ENCODE results near the gene GALNT2.

GALNT2 gene

DNA sequence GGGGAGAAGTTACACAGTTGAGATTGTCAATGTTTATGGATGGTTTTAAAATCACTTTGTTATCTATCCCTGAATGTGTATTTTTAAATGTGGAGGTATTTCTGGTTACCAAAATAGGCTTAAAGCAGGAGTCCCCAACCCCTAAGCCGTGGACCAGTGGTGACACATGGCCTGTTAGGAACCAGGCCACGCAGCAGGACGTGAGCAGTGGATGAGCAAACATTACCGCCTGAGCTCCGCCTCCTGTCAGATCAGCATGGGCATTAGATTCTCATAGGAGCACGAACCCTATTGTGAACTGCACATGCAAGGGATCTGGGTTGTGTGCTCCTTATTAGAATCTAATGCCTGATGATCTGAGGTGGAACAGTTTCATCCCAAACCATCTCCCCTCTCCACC lies 151.6 kb downstream of the GALNT2 start:
- Histone ChIP-seq H3K9me3 (no peaks in the 10 kb centered on the region), H3K27ac (no peak overlapping the region), H3K4me3 (ENCODE audit: low read depth in 1 of 2, low read length in 1 of 2) (no peak overlapping the region), H3K4me1 (ENCODE audit: control insufficient read depth in 1 of 2, insufficient read depth in 1 of 2, low read depth in 1 of 2, low read length in 1 of 2) (no peaks in the 10 kb centered on the region), H3K27me3 (no peaks in the 10 kb centered on the region), H3K36me3 (no peaks in the 10 kb centered on the region)
- TF ChIP-seq, protein P1, sequence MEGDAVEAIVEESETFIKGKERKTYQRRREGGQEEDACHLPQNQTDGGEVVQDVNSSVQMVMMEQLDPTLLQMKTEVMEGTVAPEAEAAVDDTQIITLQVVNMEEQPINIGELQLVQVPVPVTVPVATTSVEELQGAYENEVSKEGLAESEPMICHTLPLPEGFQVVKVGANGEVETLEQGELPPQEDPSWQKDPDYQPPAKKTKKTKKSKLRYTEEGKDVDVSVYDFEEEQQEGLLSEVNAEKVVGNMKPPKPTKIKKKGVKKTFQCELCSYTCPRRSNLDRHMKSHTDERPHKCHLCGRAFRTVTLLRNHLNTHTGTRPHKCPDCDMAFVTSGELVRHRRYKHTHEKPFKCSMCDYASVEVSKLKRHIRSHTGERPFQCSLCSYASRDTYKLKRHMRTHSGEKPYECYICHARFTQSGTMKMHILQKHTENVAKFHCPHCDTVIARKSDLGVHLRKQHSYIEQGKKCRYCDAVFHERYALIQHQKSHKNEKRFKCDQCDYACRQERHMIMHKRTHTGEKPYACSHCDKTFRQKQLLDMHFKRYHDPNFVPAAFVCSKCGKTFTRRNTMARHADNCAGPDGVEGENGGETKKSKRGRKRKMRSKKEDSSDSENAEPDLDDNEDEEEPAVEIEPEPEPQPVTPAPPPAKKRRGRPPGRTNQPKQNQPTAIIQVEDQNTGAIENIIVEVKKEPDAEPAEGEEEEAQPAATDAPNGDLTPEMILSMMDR (IDR thresholded peaks at IDR 0.05) = no peak

DNA sequence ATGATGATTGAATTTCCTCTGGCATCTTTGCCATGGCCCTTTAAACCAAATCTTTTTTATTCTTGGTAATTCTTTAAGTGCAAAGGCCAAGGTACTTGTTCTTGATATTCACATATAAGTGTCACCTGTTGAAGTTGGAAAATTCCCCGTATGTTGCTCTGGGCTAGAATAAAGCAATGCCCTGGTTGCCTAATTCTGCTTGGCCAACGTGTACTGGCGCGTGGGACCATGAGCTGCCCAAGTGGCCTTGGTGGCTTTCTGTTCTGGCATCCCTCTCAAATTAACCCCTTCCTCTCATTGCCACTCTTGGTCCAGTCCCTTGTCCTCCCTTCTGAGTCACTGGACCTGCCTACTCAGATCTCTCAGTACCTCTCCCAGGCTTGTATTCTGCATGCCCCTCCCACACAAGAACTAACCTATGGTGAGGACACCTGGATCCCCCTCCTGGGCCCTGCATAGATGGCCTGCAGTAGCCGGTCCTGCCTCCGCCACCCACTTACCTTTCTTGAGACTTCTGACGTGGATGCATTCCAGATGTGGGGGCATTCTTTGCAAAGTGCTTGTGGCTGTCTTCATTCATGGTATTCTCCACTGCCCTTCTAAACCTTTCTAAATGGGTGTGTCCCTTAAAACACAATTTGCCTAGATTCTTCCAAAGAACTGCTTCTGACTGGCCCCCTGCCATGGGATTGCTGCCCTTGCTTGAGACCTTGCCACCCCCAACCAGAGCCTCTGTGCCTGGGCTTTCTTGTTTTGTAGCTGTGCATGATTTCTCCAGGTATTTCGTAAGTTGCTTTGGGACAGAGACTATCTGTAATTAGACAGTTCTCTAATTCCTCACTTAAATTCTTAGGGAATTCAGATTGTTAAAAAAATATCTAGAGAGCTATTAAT lies 152.4 kb downstream of the GALNT2 start:
- no peak overlapping the region for H3K4me3 ChIP-seq (ENCODE audit: low read depth in 1 of 2, low read length in 1 of 2)
- no peaks in the 10 kb centered on the region for H3K36me3 ChIP-seq
- TF ChIP-seq, protein P1 (IDR thresholded peaks at IDR 0.05) = no peak
- no peak overlapping the region for H3K27ac ChIP-seq
- H3K27me3 ChIP-seq = no peaks in the 10 kb centered on the region
- H3K9me3 ChIP-seq = no peaks in the 10 kb centered on the region
- H3K4me1 ChIP-seq (ENCODE audit: control insufficient read depth in 1 of 2, insufficient read depth in 1 of 2, low read depth in 1 of 2, low read length in 1 of 2) = no peaks in the 10 kb centered on the region

DNA sequence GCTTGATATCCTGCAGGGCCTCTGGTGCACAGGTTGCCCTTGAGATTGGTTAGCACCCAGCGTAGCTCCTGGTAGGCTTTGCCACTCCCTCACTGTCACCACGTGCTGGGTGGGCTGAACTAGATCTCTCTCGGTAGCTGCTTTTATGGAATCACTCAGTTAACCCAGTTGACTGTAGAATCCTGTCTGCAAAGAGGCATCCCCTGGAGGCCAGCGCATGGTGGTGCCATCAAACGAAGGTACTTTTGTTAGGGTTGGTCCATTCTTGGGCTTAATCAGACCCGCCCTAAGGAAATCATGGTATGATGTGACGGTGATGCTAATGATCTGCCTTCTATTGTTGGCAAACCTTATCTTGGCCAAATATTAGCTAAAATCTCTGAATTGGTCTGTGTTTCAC lies 153.4 kb downstream of the GALNT2 start:
- H3K4me1 ChIP-seq (ENCODE audit: control insufficient read depth in 1 of 2, insufficient read depth in 1 of 2, low read depth in 1 of 2, low read length in 1 of 2) = no peaks in the 10 kb centered on the region
- H3K27ac ChIP-seq = no peak overlapping the region
- TF ChIP-seq, protein P1 (IDR thresholded peaks at IDR 0.05) = no peak
- H3K4me3 ChIP-seq (ENCODE audit: low read depth in 1 of 2, low read length in 1 of 2) = no peak overlapping the region
- H3K27me3 ChIP-seq = no peaks in the 10 kb centered on the region
- no peaks in the 10 kb centered on the region for H3K9me3 ChIP-seq
- no peaks in the 10 kb centered on the region for H3K36me3 ChIP-seq

DNA sequence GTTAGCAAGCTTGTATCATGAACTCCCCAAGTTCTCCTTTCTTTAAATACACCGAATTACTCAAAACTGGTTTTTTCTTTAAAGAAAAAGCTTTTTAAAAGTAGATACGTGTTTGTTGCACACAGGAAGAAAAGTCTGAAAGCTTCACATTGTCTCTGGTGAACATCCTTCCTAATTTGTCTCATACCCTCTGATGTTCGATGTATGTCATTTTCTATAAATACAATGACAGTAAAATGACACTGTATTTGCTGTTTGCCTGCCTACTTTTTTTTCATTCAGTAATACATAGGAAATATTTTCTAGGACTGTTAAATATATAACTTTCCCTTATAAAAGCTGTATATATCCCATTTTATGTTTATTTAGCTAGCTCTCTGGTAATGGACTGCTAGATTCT lies 153.9 kb downstream of the GALNT2 start:
- no peak overlapping the region for H3K27ac ChIP-seq
- no peaks in the 10 kb centered on the region for H3K27me3 ChIP-seq
- TF ChIP-seq, protein P1 (IDR thresholded peaks at IDR 0.05) = no peak
- no peaks in the 10 kb centered on the region for H3K9me3 ChIP-seq
- no peaks in the 10 kb centered on the region for H3K36me3 ChIP-seq
- no peaks in the 10 kb centered on the region for H3K4me1 ChIP-seq (ENCODE audit: control insufficient read depth in 1 of 2, insufficient read depth in 1 of 2, low read depth in 1 of 2, low read length in 1 of 2)
- H3K4me3 ChIP-seq (ENCODE audit: low read depth in 1 of 2, low read length in 1 of 2) = no peak overlapping the region

DNA sequence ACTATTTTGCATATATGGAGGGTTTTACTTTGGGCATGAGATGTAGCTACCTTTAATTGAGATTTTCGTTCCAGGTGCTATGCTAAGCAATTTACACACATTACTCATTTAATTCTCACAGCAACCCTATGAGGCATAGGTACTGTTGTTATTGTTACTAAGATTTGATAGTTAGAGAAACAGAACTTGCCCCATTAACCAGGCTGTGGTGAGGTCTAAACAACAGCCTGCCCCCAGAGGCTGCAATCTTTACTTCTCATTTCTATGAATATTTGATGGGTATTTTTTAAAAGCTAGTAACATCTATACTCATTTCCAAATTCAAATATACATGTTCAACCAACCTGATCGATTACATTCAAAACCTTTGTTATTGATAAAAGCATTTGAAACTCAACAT lies 155.6 kb downstream of the GALNT2 start:
- Histone ChIP-seq H3K9me3 (no peaks in the 10 kb centered on the region), H3K4me3 (ENCODE audit: low read depth in 1 of 2, low read length in 1 of 2) (no peak overlapping the region), H3K27ac (no peak overlapping the region), H3K27me3 (no peaks in the 10 kb centered on the region), H3K4me1 (ENCODE audit: control insufficient read depth in 1 of 2, insufficient read depth in 1 of 2, low read depth in 1 of 2, low read length in 1 of 2) (no peaks in the 10 kb centered on the region), H3K36me3 (peaks cover 4% of the 10 kb centered on the region)
- TF ChIP-seq, protein P1 (IDR thresholded peaks at IDR 0.05) = no peak
